HG03159 (cell line): Measurements from ENCODE around the gene RARB.

Experiments used
- ATAC-seq: cut with Tn5 transposase; IDR thresholded peaks from one replicate; pipeline ENCODE4 v1.9.1; 2021; ENCODE audit warnings: mild to moderate bottlenecking, moderate library complexity; ENCODE audit not compliant: unreplicated experiment

The RARB gene

GRCh38 chr3:25427942-25428788 lies at the start of gene RARB:
TSS of gene RARB (plus strand) at chr3:25428263. CDS start at chr3:25428732, 469 bp downstream.
- ATAC-seq, result peak; percentile 63

- no peak for ATAC-seq
These were observed 49.2 kb upstream of the RARB start for GRCh38 chr3:25378786-25379311.

GRCh38 chr3:25380222-25380739 lies 47.8 kb upstream of the RARB start:
- ATAC-seq, result no peak

GRCh38 chr3:25381083-25381482 lies 47.0 kb upstream of the RARB start:
- ATAC-seq, result no peak

GRCh38 chr3:25384471-25384870 lies 43.6 kb upstream of the RARB start:
- no peak for ATAC-seq

- ATAC-seq, result no peak
These were observed 42.1 kb upstream of the RARB start for GRCh38 chr3:25385807-25386460.

- no peak for ATAC-seq
These were observed 41.3 kb upstream of the RARB start for GRCh38 chr3:25386686-25387255.

GRCh38 chr3:25390605-25391004 lies 37.5 kb upstream of the RARB start:
- no peak for ATAC-seq

GRCh38 chr3:25396251-25396650 lies 31.8 kb upstream of the RARB start:
- no peak for ATAC-seq

- no peak for ATAC-seq
These were observed 31.4 kb upstream of the RARB start for GRCh38 chr3:25396686-25397085.

GRCh38 chr3:25397150-25397549 lies 30.9 kb upstream of the RARB start:
- no peak for ATAC-seq

GRCh38 chr3:25400587-25400986 lies 27.5 kb upstream of the RARB start:
- ATAC-seq, result no peak

GRCh38 chr3:25403968-25404367 lies 24.1 kb upstream of the RARB start:
- no peak for ATAC-seq

- no peak for ATAC-seq
These were observed 23.5 kb upstream of the RARB start for GRCh38 chr3:25404569-25404968.

- ATAC-seq, result no peak
These were observed 22.7 kb upstream of the RARB start for GRCh38 chr3:25405335-25405734.

GRCh38 chr3:25410703-25411102 lies 17.4 kb upstream of the RARB start:
- no peak for ATAC-seq

GRCh38 chr3:25412269-25412668 lies 15.8 kb upstream of the RARB start:
- no peak for ATAC-seq

GRCh38 chr3:25416176-25416575 lies 11.9 kb upstream of the RARB start:
- ATAC-seq, result no peak

GRCh38 chr3:25418596-25418995 lies 9.5 kb upstream of the RARB start:
- ATAC-seq, result no peak

GRCh38 chr3:25419251-25419650 lies 8.8 kb upstream of the RARB start:
- ATAC-seq, result no peak

GRCh38 chr3:25420147-25420546 lies 7.9 kb upstream of the RARB start:
- ATAC-seq, result no peak

- ATAC-seq, result no peak
These were observed 7.2 kb upstream of the RARB start for GRCh38 chr3:25420885-25421284.
